Tibial artery (tissue), 4 donors: ENCODE results near the gene GDPGP1.
A peak's percentile ranks its signal among the peaks of the same experiment; 100 is the strongest.

Experiments used
- DNase-seq, 2 donors: peaks; one replicate each; pipeline ENCODE4 v3.0.0-alpha.2; 2019
- H3K27ac ChIP-seq, 2 donors: fragments of 200-600 bp; sonication (generic) in 1 of 2; 1 replicate in 1 of 2; 2 replicates in 1 of 2; pipeline ENCODE4 v1.5.1; 2018 to 2019; ENCODE audit warnings: mild to moderate bottlenecking in 1 of 2
- H3K27me3 ChIP-seq, 2 donors: fragments of 200-600 bp; sonication (generic) in 1 of 2; one replicate each; pipeline versions ENCODE4 v1.5.1 to v1.6.0; 2016 to 2019
- H3K36me3 ChIP-seq, 3 donors: fragments of 200-600 bp; sonication (generic) in 2 of 3; one replicate each; pipeline ENCODE4 v1.5.1; 2016 to 2019; ENCODE audit warnings: mild to moderate bottlenecking in 2 of 3
- H3K4me1 ChIP-seq, 4 donors: fragments of 200-600 bp; sonication (generic) in 2 of 4; 1 replicate in 3 of 4; 2 replicates in 1 of 4; pipeline ENCODE4 v1.5.1; 2016 to 2019
- H3K4me3 ChIP-seq, 2 donors: fragments of 200-600 bp; sonication (generic) in 1 of 2; 1 replicate in 1 of 2; 2 replicates in 1 of 2; pipeline ENCODE4 v1.5.1; 2018 to 2019; ENCODE audit warnings: mild to moderate bottlenecking in 2 of 2
- H3K9me3 ChIP-seq, 3 donors: fragments of 200-600 bp; sonication (generic) in 1 of 3; one replicate each; pipeline ENCODE4 v1.5.1; 2016 to 2019
- CTCF ChIP-seq, 2 experiments: fragments of 200-600 bp in 1 of 2; fragments of 450-650 bp in 1 of 2; IDR thresholded peaks; one replicate each; pipeline ENCODE4 v1.5.1; 2017 to 2019; ENCODE audit warnings: antibody characterized with exemption in 2 of 2, mild to moderate bottlenecking in 1 of 2, moderate library complexity in 1 of 2
- intact Hi-C: fragments of 100-400 bp; cut with DNase I; formaldehyde crosslinking; loops from one replicate; pipeline ENCODE4 v1.15.0; 2023; ENCODE audit warnings: low total_unique reads

The GDPGP1 gene

DNA sequence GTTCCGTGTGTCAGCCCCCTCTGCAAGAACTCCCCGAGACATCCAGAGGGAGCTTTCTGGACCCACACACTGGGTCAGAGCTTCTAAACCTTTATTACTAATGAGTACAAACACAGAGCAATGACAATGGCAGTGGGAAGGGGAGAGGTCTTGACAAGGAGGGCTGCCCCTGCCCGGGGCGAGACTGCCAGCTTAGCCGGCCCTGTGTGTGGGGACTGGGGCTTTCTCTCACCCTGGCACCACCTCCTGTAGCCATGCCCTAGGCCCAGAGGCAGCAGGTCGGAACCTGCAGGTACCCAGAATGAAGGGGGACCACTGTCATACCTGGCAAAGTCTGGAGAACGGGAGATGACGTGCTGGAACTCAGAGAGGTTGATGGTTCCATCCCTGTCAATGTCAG, 3.4 kb upstream of the GDPGP1 start:
- H3K27me3 ChIP-seq, result no peaks in the 10 kb centered on the region
- H3K27ac ChIP-seq, result no peak overlapping the region
- no peaks in the 10 kb centered on the region for H3K9me3 ChIP-seq
- H3K4me3 ChIP-seq, result no peak overlapping the region
- peaks cover 0 to 41% (median 25%) of the 10 kb centered on the region in 4 donors for H3K4me1 ChIP-seq
- no peak for TF ChIP-seq CTCF (IDR thresholded peaks at IDR 0.05)
- DNase-seq, result no peak
- intact Hi-C loops, result no loop called here
- H3K36me3 ChIP-seq, result peaks cover 44 to 60% (median 58%) of the 10 kb centered on the region in 3 donors

DNA sequence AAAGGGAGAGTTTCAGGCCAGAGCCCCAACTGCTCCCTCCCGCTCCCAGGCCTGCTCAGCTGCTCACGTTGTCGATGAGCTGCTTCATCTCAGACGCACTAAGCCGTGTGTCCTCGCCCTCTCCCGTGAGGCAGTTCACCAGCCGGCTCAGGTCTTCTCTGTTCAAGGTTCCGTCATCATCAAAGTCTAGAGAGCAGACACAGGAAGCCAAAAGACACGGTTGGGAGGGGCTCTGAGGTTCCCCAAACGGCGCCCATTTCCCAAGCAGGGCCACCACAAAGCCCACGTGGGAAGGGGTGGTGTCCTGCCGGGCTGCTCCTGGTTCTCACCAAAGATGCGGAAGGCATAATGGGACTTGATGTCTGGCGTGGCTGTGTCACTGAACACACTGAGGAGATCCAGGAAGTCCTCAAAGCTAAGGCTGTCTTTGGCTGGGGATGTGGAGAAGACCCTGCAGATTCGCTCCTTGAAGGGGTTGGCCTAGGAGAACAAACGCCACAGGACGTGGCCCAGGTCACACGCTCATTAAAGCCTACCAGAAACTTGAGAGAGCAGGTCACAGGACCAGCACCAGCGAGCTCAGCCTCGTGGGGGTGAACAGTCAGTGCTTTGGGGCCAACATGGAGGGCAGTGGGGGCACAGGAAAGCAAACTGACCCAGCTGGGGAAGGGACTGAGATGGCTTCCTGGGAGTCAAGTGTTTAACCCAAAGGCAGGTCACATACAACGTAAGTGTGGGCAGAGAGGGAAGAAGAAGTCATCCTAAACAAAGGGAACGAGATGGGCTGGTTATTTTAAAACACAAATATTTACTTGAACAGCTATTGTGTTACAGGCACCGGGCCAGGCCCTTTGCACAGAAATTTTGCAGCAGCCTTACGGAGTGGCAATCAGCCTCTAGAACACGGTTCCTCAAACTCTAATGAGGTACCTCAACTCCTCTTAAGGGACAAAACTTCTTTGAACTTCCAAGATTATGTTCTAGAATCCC, 2.7 kb upstream of the GDPGP1 start:
- Histone ChIP-seq H3K4me1 (peaks cover 0 to 41% (median 25%) of the 10 kb centered on the region in 4 donors), H3K4me3 (no peak overlapping the region), H3K27me3 (no peaks in the 10 kb centered on the region), H3K9me3 (no peaks in the 10 kb centered on the region), H3K27ac (peak overlapping the region in 1 of 2 donors; percentile 20), H3K36me3 (peaks cover 37 to 58% (median 51%) of the 10 kb centered on the region in 3 donors)
- peak in 1 of 2 donors; percentile 51 for DNase-seq
- intact Hi-C loops, result no loop called here
- TF ChIP-seq CTCF (IDR thresholded peaks at IDR 0.05), result no peak

GRCh38 chr15:90232196-90232595, 1.8 kb upstream of the GDPGP1 start:
- Histone ChIP-seq H3K4me3 (peak overlapping the region in 1 of 2 donors; percentile 97), H3K27ac (peak overlapping the region; percentile 92 to 96), H3K27me3 (no peaks in the 10 kb centered on the region), H3K9me3 (no peaks in the 10 kb centered on the region), H3K4me1 (peaks cover 0 to 41% (median 25%) of the 10 kb centered on the region in 4 donors), H3K36me3 (peaks cover 28 to 57% (median 43%) of the 10 kb centered on the region in 3 donors)
- intact Hi-C loops, result no loop called here
- no peak for TF ChIP-seq CTCF (IDR thresholded peaks at IDR 0.05)
- DNase-seq, result no peak

GRCh38 chr15:90232941-90233386, 1.0 kb upstream of the GDPGP1 start:
- peaks cover 20 to 57% (median 43%) of the 10 kb centered on the region in 3 donors for H3K36me3 ChIP-seq
- peak overlapping the region; percentile 80 to 97 for H3K4me3 ChIP-seq
- intact Hi-C loops, result no loop called here
- DNase-seq, result no peak
- H3K27me3 ChIP-seq, result no peaks in the 10 kb centered on the region
- H3K9me3 ChIP-seq, result no peaks in the 10 kb centered on the region
- no peak for TF ChIP-seq CTCF (IDR thresholded peaks at IDR 0.05)
- H3K4me1 ChIP-seq, result peaks cover 0 to 41% (median 25%) of the 10 kb centered on the region in 4 donors
- peak overlapping the region; percentile 92 to 96 for H3K27ac ChIP-seq

- peak; percentile 95 to 98 for DNase-seq
- peak within 1 kb of the TSS; percentile 92 to 96 for H3K27ac ChIP-seq
- H3K27me3 ChIP-seq, result no peaks in the 10 kb centered on the region
- H3K36me3 ChIP-seq, result peaks cover 15 to 57% (median 38%) of the 10 kb centered on the region in 3 donors
- TF ChIP-seq CTCF (IDR thresholded peaks at IDR 0.05), result peak; percentile 29 to 38
- peaks cover 0 to 41% (median 25%) of the 10 kb centered on the region in 4 donors for H3K4me1 ChIP-seq
- intact Hi-C loops, result no loop called here
- H3K4me3 ChIP-seq, result peak within 1 kb of the TSS; percentile 80 to 97
- H3K9me3 ChIP-seq, result no peaks in the 10 kb centered on the region
These were observed 468 bp upstream of the GDPGP1 start, which contains the start of gene CIB1 for GRCh38 chr15:90233387-90234095. CIB1 (minus strand) TSS chr15:90233941; CDS start chr15:90233885, 56 bp downstream.
